DMS114 treated with DMSO at 0.1 percent for 48 hours (cell line): ENCODE results near the gene AIFM3.

Experiments used
- DNase-seq: peaks from one replicate; lab custom pipeline; 2025; ENCODE audit not compliant: unreplicated experiment; lab: John Stamatoyannopoulos, UW

The AIFM3 gene

GRCh38 chr22:20989323-20990138 is 22.5 kb downstream of the AIFM3 start:
- DNase-seq = no peak

- DNase-seq = no peak
Observed at GRCh38 chr22:20990184-20991180, 23.4 kb downstream of the AIFM3 start.

GRCh38 chr22:20991252-20992055 is 24.4 kb downstream of the AIFM3 start:
- DNase-seq = no peak

- no peak for DNase-seq
Observed at GRCh38 chr22:20992056-20992442, 25.0 kb downstream of the AIFM3 start.

GRCh38 chr22:20992456-20993303 is 25.6 kb downstream of the AIFM3 start:
- DNase-seq = no peak

- DNase-seq = no peak
Observed at GRCh38 chr22:20993304-20994127, 26.5 kb downstream of the AIFM3 start.

GRCh38 chr22:20994128-20994901 is 27.3 kb downstream of the AIFM3 start:
- DNase-seq = no peak

- no peak for DNase-seq
Observed at GRCh38 chr22:20994902-20995241, 27.8 kb downstream of the AIFM3 start.

GRCh38 chr22:20995329-20996030 is 28.4 kb downstream of the AIFM3 start:
- no peak for DNase-seq

- DNase-seq = no peak
Observed at GRCh38 chr22:20996031-20996410, 29.0 kb downstream of the AIFM3 start.

GRCh38 chr22:20996598-20997535 is 29.8 kb downstream of the AIFM3 start:
- no peak for DNase-seq

- no peak for DNase-seq
Observed at GRCh38 chr22:20997536-20998257, 30.6 kb downstream of the AIFM3 start.

- DNase-seq = no peak
Observed at GRCh38 chr22:20998411-20999336, 31.6 kb downstream of the AIFM3 start.

- no peak for DNase-seq
Observed at GRCh38 chr22:20999350-21000206, 32.5 kb downstream of the AIFM3 start.
